CD4-positive, alpha-beta T cell (primary cell): ENCODE measurements around the gene CCL15. TPM values are rescaled to one million over a fixed set of nuclear protein-coding genes. Genes with fewer than 3 reads are reported as not detected.

Experiments
- ATAC-seq: fragments of 200-7000 bp; cut with Tn5 transposase; one replicate; pipeline ENCODE4 v1.10.0; 2022; ENCODE audit warnings: mild to moderate bottlenecking; ENCODE audit not compliant: poor library complexity
- CTCF ChIA-PET: fragments of 350-600 bp; sonication (Branson Sonifier 250); formaldehyde crosslinking; loops from one replicate; lab custom pipeline; 2021; ENCODE audit warnings: antibody characterized with exemption, inconsistent platforms; lab: Charles Lee
- POLR2A ChIA-PET: fragments of 350-600 bp; sonication (Branson Sonifier 250); formaldehyde crosslinking; loops from one replicate; lab custom pipeline; 2021; ENCODE audit warnings: antibody characterized with exemption, inconsistent platforms; lab: Charles Lee
- DNase-seq, 14 experiments: peaks; one replicate each; pipeline ENCODE4 v3.0.0-alpha.2; 2013 to 2020; ENCODE audit warnings: mixed read lengths in 2 of 14
- H3K27ac ChIP-seq, 2 donors: one replicate each; pipeline versions ENCODE4 v1.5.1 to v1.7.0; 2013; ENCODE audit warnings: low read length in 2 of 2, low read depth in 1 of 2, mild to moderate bottlenecking in 1 of 2
- H3K27me3 ChIP-seq, 2 experiments: 1 replicate in 1 of 2; 2 replicates in 1 of 2; pipeline versions ENCODE4 v1.6.1 to v1.7.0; 2013; ENCODE audit warnings: low read length in 2 of 2, control low read depth in 1 of 2, mild to moderate bottlenecking in 1 of 2, moderate library complexity in 1 of 2; ENCODE audit not compliant: insufficient read depth in 2 of 2, control insufficient read depth in 1 of 2
- H3K36me3 ChIP-seq: one replicate; pipeline ENCODE4 v1.6.1; 2013; ENCODE audit warnings: low read length, control low read depth; ENCODE audit not compliant: insufficient read depth
- H3K4me1 ChIP-seq: one replicate; pipeline ENCODE4 v1.6.1; 2013; ENCODE audit warnings: low read length, control low read depth; ENCODE audit not compliant: insufficient read depth
- H3K4me3 ChIP-seq: one replicate; pipeline ENCODE4 v1.5.1; 2013; ENCODE audit warnings: mild to moderate bottlenecking, low read length, moderate library complexity
- H3K9me3 ChIP-seq, 2 experiments: 1 replicate in 1 of 2; 2 replicates in 1 of 2; pipeline versions ENCODE4 v1.6.1 to v1.7.0; 2013; ENCODE audit warnings: low read length in 2 of 2, mild to moderate bottlenecking in 2 of 2, control low read depth in 1 of 2, moderate library complexity in 1 of 2; ENCODE audit not compliant: control insufficient read depth in 1 of 2, insufficient read depth in 1 of 2
- H3K27ac Mint-ChIP-seq: one replicate; pipeline ENCODE4 v1.8.0; 2020; ENCODE audit warnings: mixed read lengths
- H3K27me3 Mint-ChIP-seq: one replicate; pipeline ENCODE4 v1.8.0; 2021; ENCODE audit warnings: mixed read lengths
- H3K36me3 Mint-ChIP-seq: one replicate; pipeline ENCODE4 v1.8.0; 2021; ENCODE audit warnings: low read depth, mixed read lengths
- H3K4me1 Mint-ChIP-seq: one replicate; pipeline ENCODE4 v1.8.0; 2021; ENCODE audit warnings: low read depth, mixed read lengths
- H3K4me3 Mint-ChIP-seq: one replicate; pipeline ENCODE4 v1.8.0; 2020; ENCODE audit warnings: mild to moderate bottlenecking, mixed read lengths
- H3K9me3 Mint-ChIP-seq: one replicate; pipeline ENCODE4 v1.8.0; 2020; ENCODE audit warnings: mixed read lengths
- CTCF ChIP-seq: fragments of 200-600 bp; IDR thresholded peaks from one replicate; pipeline ENCODE4 v1.8.0; 2022; ENCODE audit warnings: antibody characterized with exemption, mild to moderate bottlenecking
- intact Hi-C, 2 experiments: fragments of 100-400 bp; cut with DNase I in 1 of 2; cut with micrococcal nuclease in 1 of 2; formaldehyde crosslinking; loops; one replicate each; pipeline versions ENCODE4 v1.15.1 to v1.9.0; 2023 to 2025; cut with DNase I, micrococcal nuclease
- total RNA-seq, 174 experiments: library from RNA in 2 of 174; stranded (reverse) in 2 of 174; gene quantifications; one replicate each; pipeline ENCODE4 v1.2.3 and lab custom pipeline; 2021 to 2026

CCL15 gene
- total RNA-seq, 2 experiments from 2014 or later, result not detected

GRCh38 chr17:36002631-36003030, 1.3 kb upstream of the CCL15 start:
- intact Hi-C loops, result no loop called here
- Mint-ChIP-seq H3K4me3 (no peak overlapping the region), H3K27ac (no peak overlapping the region), H3K4me1 (peaks cover 5% of the 10 kb centered on the region), H3K27me3 (peaks cover 6% of the 10 kb centered on the region), H3K9me3 (no peaks in the 10 kb centered on the region), H3K36me3 (no peaks in the 10 kb centered on the region)
- TF ChIP-seq CTCF, result no peak
- no peaks in the 10 kb centered on the region for H3K36me3 ChIP-seq
- CTCF ChIA-PET, result no interaction called here
- H3K4me1 ChIP-seq, result no peaks in the 10 kb centered on the region
- ATAC-seq, result no peak
- no peak for DNase-seq
- no peaks in the 10 kb centered on the region for H3K9me3 ChIP-seq
- H3K4me3 ChIP-seq, result no peak overlapping the region
- no peak overlapping the region for H3K27ac ChIP-seq
- no peaks in the 10 kb centered on the region for H3K27me3 ChIP-seq
- POLR2A ChIA-PET, result no interaction called here

GRCh38 chr17:36001862-36002603, 680 bp upstream of the CCL15 start:
- Mint-ChIP-seq H3K27me3 (peaks cover 6% of the 10 kb centered on the region), H3K36me3 (no peaks in the 10 kb centered on the region), H3K9me3 (no peaks in the 10 kb centered on the region), H3K4me1 (peaks cover 5% of the 10 kb centered on the region), H3K27ac (no peak overlapping the region), H3K4me3 (no peak overlapping the region)
- ATAC-seq (no peak), DNase-seq (no peak)
- CTCF ChIA-PET, result no interaction called here
- no peak overlapping the region for H3K27ac ChIP-seq
- intact Hi-C loops, result no loop called here
- no peaks in the 10 kb centered on the region for H3K36me3 ChIP-seq
- no peaks in the 10 kb centered on the region for H3K9me3 ChIP-seq
- POLR2A ChIA-PET, result no interaction called here
- H3K4me3 ChIP-seq, result no peak overlapping the region
- no peaks in the 10 kb centered on the region for H3K4me1 ChIP-seq
- no peak for TF ChIP-seq CTCF
- no peaks in the 10 kb centered on the region for H3K27me3 ChIP-seq

GRCh38 chr17:36000732-36001109, 632 bp downstream of the CCL15 start:
- Histone ChIP-seq H3K4me3 (no peak overlapping the region), H3K4me1 (no peaks in the 10 kb centered on the region), H3K27ac (no peak overlapping the region), H3K27me3 (no peaks in the 10 kb centered on the region), H3K9me3 (no peaks in the 10 kb centered on the region), H3K36me3 (no peaks in the 10 kb centered on the region)
- peaks cover 5% of the 10 kb centered on the region for H3K4me1 Mint-ChIP-seq
- ChIA-PET POLR2A (no interaction called here), CTCF (no interaction called here)
- no peaks in the 10 kb centered on the region for H3K36me3 Mint-ChIP-seq
- intact Hi-C loops, result no loop called here
- DNase-seq (no peak), ATAC-seq (no peak)
- no peak overlapping the region for H3K4me3 Mint-ChIP-seq
- TF ChIP-seq CTCF, result no peak
- no peaks in the 10 kb centered on the region for H3K9me3 Mint-ChIP-seq
- H3K27ac Mint-ChIP-seq, result no peak overlapping the region
- peaks cover 6% of the 10 kb centered on the region for H3K27me3 Mint-ChIP-seq
